ENCODE results near the gene IARS2. TPM values are rescaled to one million over a fixed set of nuclear protein-coding genes. Genes with fewer than 3 reads are reported as not detected.

The IARS2 gene
- total RNA-seq, 2 experiments from 2014 or later, result 54.9 to 55.5 TPM

DNA sequence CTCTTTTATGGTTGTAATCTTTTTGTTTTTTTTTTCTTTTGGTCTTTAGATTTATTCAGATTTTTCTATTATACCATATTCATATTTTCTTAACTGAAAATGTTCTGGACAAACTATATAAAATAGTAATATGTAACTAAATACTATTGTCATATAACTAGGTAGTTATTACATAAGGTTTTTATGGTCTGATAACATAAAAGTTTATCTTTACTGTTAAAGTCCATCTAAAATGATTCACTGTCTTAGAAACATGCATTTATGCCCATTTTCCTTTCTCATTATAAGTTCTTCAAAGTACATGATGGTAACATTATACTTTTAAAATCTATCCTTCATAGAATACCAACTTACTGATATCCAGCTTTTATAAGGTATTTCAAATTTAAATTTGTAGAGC, 29.1 kb downstream of the IARS2 start:
- Mint-ChIP-seq H3K27me3 (no peaks in the 10 kb centered on the region), H3K27ac (no peak overlapping the region), H3K36me3 (ENCODE audit: low read depth) (peaks cover 20% of the 10 kb centered on the region), H3K4me3 (no peak overlapping the region), H3K4me1 (peaks cover 12% of the 10 kb centered on the region), H3K9me3 (no peaks in the 10 kb centered on the region)
- ChIA-PET POLR2A (no interaction called here), CTCF (interaction anchor here (1.2 to 2.9 kb wide), 2 partner anchors 8 to 28 kb away, joined by 7 read pairs; no protein-coding TSS in a partner anchor)
- DNase-seq, result no peak

DNA sequence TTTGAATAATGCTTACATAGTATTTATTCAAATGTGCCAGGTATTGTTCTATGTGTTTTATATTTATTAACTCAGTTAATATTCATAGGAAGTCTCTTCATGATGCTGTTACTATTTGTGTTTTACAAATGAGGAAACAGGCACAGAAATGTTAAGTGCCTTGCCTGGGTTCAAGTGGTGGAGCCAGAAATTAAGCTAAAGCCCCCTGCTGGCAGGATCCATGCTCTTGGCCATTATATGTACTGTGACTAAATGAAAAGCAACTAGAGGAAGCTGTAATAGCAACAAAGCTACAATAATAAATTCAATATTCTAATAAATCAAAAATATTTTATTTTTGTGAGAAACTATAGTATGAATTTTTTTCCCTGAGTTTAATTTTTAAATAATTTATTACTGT, 30.0 kb downstream of the IARS2 start:
- DNase-seq, result no peak
- ChIA-PET POLR2A (no interaction called here), CTCF (interaction anchor here (0.7 to 3.3 kb wide), 11 partner anchors 9 to 135 kb away, joined by 3 to 20 read pairs (median 4); partner anchors contain the start of gene BPNT1)
- Mint-ChIP-seq H3K9me3 (no peaks in the 10 kb centered on the region), H3K36me3 (ENCODE audit: low read depth) (peaks cover 27% of the 10 kb centered on the region), H3K4me3 (no peak overlapping the region), H3K27ac (no peak overlapping the region), H3K27me3 (no peaks in the 10 kb centered on the region), H3K4me1 (peaks cover 12% of the 10 kb centered on the region)

DNA sequence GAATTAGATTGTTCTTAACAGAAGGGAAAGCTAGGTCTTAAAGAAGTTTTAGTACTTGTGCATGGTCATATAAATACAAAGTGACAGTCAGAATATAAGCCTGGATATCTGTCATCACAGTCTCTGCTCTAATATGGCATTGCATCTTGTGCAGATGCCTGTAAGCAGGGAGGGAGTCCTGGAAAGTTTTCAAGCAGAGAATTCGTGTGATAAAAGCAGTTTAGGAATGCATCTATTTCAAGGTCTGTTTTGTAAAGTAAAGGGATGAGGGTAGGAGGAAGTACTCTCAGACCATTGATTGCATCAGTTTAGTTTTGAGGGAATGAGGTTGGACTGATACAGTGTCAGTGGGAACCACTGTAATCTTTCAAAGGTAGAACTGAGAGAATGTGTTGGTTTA, 30.6 kb downstream of the IARS2 start:
- no peak overlapping the region for H3K4me3 Mint-ChIP-seq
- ChIA-PET POLR2A (no interaction called here), CTCF (interaction anchor here (0.7 to 3.3 kb wide), 12 partner anchors 8 to 136 kb away, joined by 3 to 20 read pairs (median 4); partner anchors contain the start of gene BPNT1)
- H3K27ac Mint-ChIP-seq, result no peak overlapping the region
- H3K27me3 Mint-ChIP-seq, result no peaks in the 10 kb centered on the region
- no peak for DNase-seq
- H3K9me3 Mint-ChIP-seq, result peaks cover 3% of the 10 kb centered on the region
- peaks cover 12% of the 10 kb centered on the region for H3K4me1 Mint-ChIP-seq
- H3K36me3 Mint-ChIP-seq (ENCODE audit: low read depth), result peaks cover 30% of the 10 kb centered on the region

DNA sequence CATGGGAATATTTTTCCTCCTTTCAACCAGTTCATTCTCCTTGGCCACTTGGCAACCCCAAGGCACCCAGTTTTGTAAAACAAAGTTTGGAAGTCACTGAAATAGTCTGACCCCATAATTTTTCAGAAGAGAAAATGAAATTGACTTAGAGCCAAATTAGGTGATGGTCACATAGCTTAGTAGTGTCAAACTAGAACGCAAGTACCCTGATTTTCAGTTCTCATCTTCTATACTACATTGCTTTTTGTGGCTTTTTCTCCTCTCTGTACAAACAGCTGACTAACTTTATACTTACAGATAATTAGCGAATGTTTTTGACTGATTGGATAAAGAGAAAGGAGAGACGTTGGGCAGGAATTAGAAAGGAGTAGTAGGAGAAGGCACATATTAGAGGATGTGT, 33.1 kb downstream of the IARS2 start:
- Mint-ChIP-seq H3K27me3 (no peaks in the 10 kb centered on the region), H3K4me3 (no peak overlapping the region), H3K27ac (no peak overlapping the region), H3K4me1 (peaks cover 11% of the 10 kb centered on the region), H3K36me3 (ENCODE audit: low read depth) (peaks cover 43% of the 10 kb centered on the region), H3K9me3 (peaks cover 5% of the 10 kb centered on the region)
- DNase-seq, result no peak
- ChIA-PET CTCF (no interaction called here), POLR2A (no interaction called here)

DNA sequence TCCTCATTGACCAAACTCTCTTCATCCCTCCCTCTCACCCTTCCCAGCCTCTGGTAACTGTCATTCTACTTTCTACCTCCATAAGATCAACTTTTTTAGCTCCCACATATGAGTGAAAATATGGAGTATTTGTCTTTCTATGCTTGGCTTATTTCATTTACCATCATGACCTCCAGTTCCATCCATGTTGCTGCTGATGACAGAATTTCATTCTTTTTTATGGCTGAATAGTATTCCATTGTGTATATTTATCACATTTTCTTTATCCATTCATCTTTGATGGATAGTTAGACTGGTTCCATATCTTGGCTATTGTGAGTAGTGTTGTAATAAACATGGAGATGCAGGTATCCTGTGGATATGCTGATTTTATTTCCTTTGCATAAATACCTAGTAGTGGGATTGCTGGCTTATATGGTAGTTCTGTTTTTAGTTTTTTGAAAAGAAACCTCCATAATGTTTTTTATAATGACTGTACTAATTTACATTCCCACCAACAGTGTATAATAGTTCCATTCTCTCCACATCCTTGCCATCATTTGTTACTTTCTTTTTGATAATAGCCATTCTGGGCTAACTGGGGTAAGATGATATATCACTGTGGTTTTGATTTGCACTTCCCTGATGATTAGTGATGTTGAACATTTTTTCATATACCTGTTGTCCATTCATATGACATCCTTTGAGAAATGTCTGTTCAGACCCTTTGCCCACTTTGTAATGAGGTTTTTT, 35.7 kb downstream of the IARS2 start:
- DNase-seq, result no peak
- Mint-ChIP-seq H3K9me3 (peaks cover 5% of the 10 kb centered on the region), H3K27me3 (no peaks in the 10 kb centered on the region), H3K4me3 (no peak overlapping the region), H3K36me3 (ENCODE audit: low read depth) (peaks cover 54% of the 10 kb centered on the region), H3K27ac (no peak overlapping the region), H3K4me1 (peaks cover 3% of the 10 kb centered on the region)
- POLR2A ChIA-PET, result no interaction called here
- CTCF ChIA-PET, result no interaction called here

DNA sequence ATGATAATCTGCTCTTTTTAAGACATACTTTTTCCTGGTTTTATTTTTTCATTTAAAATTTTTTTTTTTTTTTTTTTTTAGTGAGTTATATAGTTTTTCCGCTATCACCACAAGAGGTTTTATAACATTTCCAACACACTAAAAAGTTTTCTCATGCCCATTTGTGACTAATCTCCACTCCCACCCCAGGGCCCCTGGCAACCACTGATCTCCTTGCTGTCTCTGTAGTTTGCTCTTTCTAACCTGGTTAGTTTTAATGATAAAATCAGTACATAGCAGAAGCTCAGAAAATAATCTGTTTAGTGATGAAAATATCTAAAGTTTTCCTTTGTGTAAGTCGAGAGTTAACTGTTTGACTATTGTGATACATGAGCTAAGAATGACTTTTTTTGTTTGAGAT, 41.8 kb downstream of the IARS2 start:
- CTCF ChIA-PET, result interaction anchor here (0.6 to 1.7 kb wide), 4 partner anchors 14 to 94 kb away, joined by 3 to 8 read pairs (median 6); no protein-coding TSS in a partner anchor
- POLR2A ChIA-PET, result no interaction called here
- no peaks in the 10 kb centered on the region for H3K27me3 Mint-ChIP-seq
- H3K4me1 Mint-ChIP-seq, result peaks cover 11% of the 10 kb centered on the region
- DNase-seq, result no peak
- H3K36me3 Mint-ChIP-seq (ENCODE audit: low read depth), result peaks cover 42% of the 10 kb centered on the region
- H3K27ac Mint-ChIP-seq, result no peak overlapping the region
- H3K9me3 Mint-ChIP-seq, result no peaks in the 10 kb centered on the region
- no peak overlapping the region for H3K4me3 Mint-ChIP-seq

DNA sequence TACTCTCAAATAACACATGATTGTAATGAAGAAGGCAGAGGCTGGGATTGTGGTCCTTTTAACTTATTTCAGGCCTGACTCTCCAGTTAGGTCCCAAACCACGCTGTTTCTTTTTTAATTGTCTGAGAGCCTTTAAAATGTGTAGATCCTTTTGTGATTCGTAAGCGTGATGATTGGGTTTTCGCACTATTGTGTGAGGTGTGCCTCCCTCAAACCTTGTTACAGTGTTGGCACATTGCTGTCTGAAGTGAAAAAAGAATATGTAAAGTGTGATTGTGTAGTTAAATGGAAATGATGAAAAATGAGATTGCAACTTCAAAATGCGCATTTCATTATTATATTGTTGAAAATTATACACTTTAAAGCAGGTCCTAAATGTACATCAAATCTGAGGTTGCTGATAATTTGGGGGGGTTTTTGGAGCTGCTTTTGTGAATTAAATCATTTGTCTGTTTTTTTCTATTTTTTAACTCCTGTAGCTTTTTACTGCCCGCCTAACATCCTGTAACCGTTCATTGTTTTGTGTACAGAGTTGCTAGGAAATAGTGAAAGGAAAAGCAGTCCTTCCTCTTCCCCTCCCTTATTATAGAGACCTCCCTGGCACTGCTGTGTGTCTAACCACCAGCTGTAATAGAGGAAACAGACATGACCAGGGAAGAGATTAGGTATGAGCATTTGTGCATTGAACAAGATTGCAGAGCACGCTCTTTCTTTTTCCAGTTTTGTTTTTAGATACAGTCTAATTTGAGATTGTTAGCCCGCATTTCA, 43.3 kb downstream of the IARS2 start:
- Mint-ChIP-seq H3K27ac (peak overlapping the region; percentile 49), H3K36me3 (ENCODE audit: low read depth) (peaks cover 40% of the 10 kb centered on the region), H3K9me3 (no peaks in the 10 kb centered on the region), H3K4me3 (peak overlapping the region; percentile 2), H3K4me1 (peaks cover 11% of the 10 kb centered on the region), H3K27me3 (no peaks in the 10 kb centered on the region)
- CTCF ChIA-PET, result interaction anchor here (0.7 to 1.7 kb wide), 8 partner anchors 8 to 667 kb away, joined by 3 to 8 read pairs (median 4); no protein-coding TSS in a partner anchor
- POLR2A ChIA-PET, result interaction anchor here (0.6 to 0.9 kb wide), 3 partner anchors 10 to 855 kb away, joined by 3 to 4 read pairs (median 3); no protein-coding TSS in a partner anchor
- DNase-seq, result no peak

DNA sequence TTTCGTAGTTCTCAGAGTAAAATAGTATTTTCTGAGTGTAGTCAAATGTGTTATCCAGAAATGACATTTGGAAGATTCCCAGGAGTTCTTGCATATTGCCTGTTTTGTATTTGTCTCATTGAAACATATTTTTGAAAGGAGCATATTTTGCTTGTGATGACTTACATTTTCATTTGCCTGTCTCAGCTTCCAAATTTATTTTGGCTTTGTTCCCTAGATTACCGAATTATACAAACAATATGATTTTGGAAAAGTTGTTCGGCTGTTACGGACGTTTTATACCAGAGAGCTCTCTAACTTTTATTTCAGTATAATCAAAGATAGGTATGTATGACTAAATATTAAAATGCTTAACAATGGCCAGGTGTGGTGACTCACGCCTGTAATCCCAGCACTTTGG, 46.0 kb downstream of the IARS2 start:
- Mint-ChIP-seq H3K36me3 (ENCODE audit: low read depth) (peaks cover 39% of the 10 kb centered on the region), H3K27ac (no peak overlapping the region), H3K27me3 (no peaks in the 10 kb centered on the region), H3K4me3 (no peak overlapping the region), H3K4me1 (peaks cover 11% of the 10 kb centered on the region), H3K9me3 (no peaks in the 10 kb centered on the region)
- CTCF ChIA-PET, result no interaction called here
- POLR2A ChIA-PET, result no interaction called here
- no peak for DNase-seq

DNA sequence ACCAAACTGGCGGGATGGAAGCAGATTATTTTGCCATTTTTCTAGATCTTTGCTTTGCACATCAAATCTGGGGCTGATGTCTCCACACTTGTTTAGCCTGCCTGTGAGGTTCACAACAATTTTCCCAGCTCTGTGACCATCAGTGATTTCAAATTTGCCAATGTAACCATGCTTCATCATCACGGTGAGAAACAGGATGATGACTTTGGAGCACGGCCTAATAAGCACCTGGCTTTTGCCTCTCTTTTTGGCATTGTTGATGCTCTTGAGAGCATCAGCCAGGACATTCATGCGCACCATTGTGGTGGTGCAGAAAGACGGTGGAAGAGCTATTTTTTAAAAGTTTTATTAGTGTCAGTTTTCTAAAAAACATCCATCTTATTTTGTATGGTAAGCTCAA, 50.1 kb downstream of the IARS2 start:
- no peaks in the 10 kb centered on the region for H3K9me3 Mint-ChIP-seq
- H3K27ac Mint-ChIP-seq, result no peak overlapping the region
- DNase-seq, result no peak
- CTCF ChIA-PET, result interaction anchor here (1.0 to 1.9 kb wide), 3 partner anchors 16 to 33 kb away, joined by 3 to 8 read pairs (median 3); no protein-coding TSS in a partner anchor
- POLR2A ChIA-PET, result no interaction called here
- H3K4me3 Mint-ChIP-seq, result no peak overlapping the region
- H3K36me3 Mint-ChIP-seq (ENCODE audit: low read depth), result peaks cover 49% of the 10 kb centered on the region
- no peaks in the 10 kb centered on the region for H3K27me3 Mint-ChIP-seq
- H3K4me1 Mint-ChIP-seq, result no peaks in the 10 kb centered on the region

DNA sequence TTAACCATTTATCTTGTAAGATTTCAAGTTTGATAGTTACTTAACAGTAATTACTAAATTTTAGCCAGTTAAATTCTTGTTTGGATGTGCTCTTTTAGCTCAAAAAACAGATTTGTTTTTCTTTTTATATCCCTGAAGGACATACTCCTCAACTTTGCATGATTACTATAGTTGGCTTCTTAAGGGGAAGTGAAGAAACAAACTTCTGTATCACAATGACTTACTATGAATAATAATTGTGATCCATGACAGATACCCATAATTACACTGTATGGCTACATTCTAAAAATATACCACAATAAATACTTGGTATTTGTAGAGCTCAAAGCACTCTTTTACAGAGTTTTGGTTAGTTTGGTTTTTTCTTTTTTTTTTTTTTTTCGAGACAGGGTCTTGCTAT, 55.8 kb downstream of the IARS2 start:
- POLR2A ChIA-PET, result no interaction called here
- H3K27ac Mint-ChIP-seq, result no peak overlapping the region
- CTCF ChIA-PET, result interaction anchor here (1.0 to 1.8 kb wide), 3 partner anchors 8 to 584 kb away, joined by 3 to 4 read pairs (median 3); no protein-coding TSS in a partner anchor

DNA sequence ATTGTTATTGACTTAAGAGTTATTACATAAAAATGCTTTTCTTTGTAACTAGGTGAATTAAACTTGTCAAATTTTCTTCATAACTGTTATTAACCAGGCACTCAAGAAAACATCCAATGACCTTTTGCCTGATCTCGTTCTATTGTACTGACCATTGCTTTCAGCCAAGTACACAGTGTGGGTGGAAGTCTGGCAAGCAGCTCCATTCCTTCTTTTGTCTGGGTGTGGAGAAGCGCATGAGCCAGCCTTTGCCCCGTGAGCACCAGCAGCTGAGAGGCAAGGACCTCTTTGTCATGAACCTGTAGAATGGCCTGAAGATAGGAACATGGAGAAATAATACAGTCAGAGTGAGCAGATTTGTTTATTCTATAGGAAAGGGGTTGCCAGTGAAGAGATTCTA, 57.5 kb downstream of the IARS2 start:
- ChIA-PET POLR2A (no interaction called here), CTCF (interaction anchor here (1.0 kb wide), 1 partner anchor 27 kb away, joined by 7 read pairs; no protein-coding TSS in a partner anchor)
- no peaks in the 10 kb centered on the region for H3K27me3 Mint-ChIP-seq
- DNase-seq, result no peak
- no peak overlapping the region for H3K27ac Mint-ChIP-seq
- no peaks in the 10 kb centered on the region for H3K9me3 Mint-ChIP-seq
- H3K36me3 Mint-ChIP-seq (ENCODE audit: low read depth), result peaks cover 44% of the 10 kb centered on the region
- H3K4me3 Mint-ChIP-seq, result no peak overlapping the region
- peaks cover 3% of the 10 kb centered on the region for H3K4me1 Mint-ChIP-seq

More for the DNA sequence above, 55.8 kb downstream of the IARS2 start:
- no peaks in the 10 kb centered on the region for H3K27me3 Mint-ChIP-seq
- peaks cover 48% of the 10 kb centered on the region for H3K36me3 Mint-ChIP-seq (ENCODE audit: low read depth)
- no peaks in the 10 kb centered on the region for H3K9me3 Mint-ChIP-seq
- no peaks in the 10 kb centered on the region for H3K4me1 Mint-ChIP-seq
- DNase-seq, result no peak
- no peak overlapping the region for H3K4me3 Mint-ChIP-seq

DNA sequence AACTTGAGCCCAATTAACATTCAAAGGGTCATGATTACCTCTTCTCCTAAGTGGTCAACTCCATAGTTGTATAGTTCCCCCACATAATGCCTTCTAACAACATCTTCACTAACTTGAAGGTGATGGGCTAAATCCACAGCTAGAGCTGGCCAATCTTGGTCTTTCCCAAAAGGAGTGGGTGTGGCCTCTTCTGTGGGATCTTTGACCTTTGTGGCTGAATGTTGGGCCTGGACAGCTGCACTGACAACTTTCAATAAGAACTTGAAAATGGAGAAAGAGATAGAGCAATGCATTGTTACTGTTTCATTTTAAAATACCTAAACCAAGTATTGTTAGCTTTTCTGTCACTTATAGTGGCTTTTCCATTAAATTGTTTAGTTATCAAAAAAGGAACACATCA, 59.2 kb downstream of the IARS2 start:
- Mint-ChIP-seq H3K9me3 (no peaks in the 10 kb centered on the region), H3K27ac (no peak overlapping the region), H3K36me3 (ENCODE audit: low read depth) (peaks cover 50% of the 10 kb centered on the region), H3K4me1 (peaks cover 19% of the 10 kb centered on the region), H3K27me3 (no peaks in the 10 kb centered on the region), H3K4me3 (no peak overlapping the region)
- CTCF ChIA-PET, result interaction anchor here (0.5 to 1.1 kb wide), 2 partner anchors 73 to 159 kb away, joined by 3 read pairs; no protein-coding TSS in a partner anchor
- POLR2A ChIA-PET, result no interaction called here
- DNase-seq, result no peak

DNA sequence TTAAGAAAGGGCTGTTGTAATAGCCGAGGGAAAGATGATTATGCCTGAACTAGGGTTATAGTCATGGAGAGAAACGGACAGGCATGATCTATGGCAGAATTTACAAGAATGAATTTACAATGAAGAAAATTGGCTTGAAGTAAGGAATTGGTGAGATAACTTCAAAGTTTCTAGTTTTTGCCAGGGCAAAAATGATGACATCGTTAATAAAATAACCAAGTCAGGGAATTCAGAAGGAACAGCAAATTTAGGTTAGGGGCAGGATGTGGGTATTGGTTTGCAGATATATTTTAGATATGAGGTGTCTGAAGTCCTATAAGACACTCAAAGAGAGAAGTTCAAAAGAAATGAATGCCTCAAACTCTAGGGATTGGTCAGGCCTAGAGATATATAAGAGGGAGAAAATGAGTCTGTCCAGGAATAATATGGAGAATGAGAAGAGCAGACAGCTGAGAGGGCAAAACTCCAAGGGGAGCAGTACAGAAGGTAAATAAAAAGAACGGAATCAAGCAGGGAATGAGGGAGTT, 62.8 kb downstream of the IARS2 start:
- POLR2A ChIA-PET, result no interaction called here
- no peaks in the 10 kb centered on the region for H3K27me3 Mint-ChIP-seq
- peak overlapping the region; percentile 61 for H3K27ac Mint-ChIP-seq
- H3K9me3 Mint-ChIP-seq, result no peaks in the 10 kb centered on the region
- no peak for DNase-seq
- peaks cover 31% of the 10 kb centered on the region for H3K4me1 Mint-ChIP-seq
- peaks cover 61% of the 10 kb centered on the region for H3K36me3 Mint-ChIP-seq (ENCODE audit: low read depth)
- CTCF ChIA-PET, result no interaction called here
- H3K4me3 Mint-ChIP-seq, result no peak overlapping the region

Measured in activated CD4-positive, alpha-beta memory T cell treated with anti-CD3 and anti-CD28 coated beads, Interleukin-2, amount 10 ng/mL, durations not matched to agents 7 days and 5 days (primary cell).